Thymus (tissue), 11 donors: Measurements from ENCODE around the gene RNF125. TPM values are rescaled to one million over a fixed set of nuclear protein-coding genes. Genes with fewer than 3 reads are reported as not detected.
"Not testable (repeated sequence)": the region's sequence is repeated elsewhere in the genome, so short reads cannot be mapped to it uniquely, and the experiment has no call there.

Experiments
- DNase-seq, 9 donors: peaks; one replicate each; pipeline ENCODE4 v3.0.0-alpha.2; 2013; ENCODE audit warnings: low spot score in 9 of 9, low read depth in 6 of 9, missing footprints in 1 of 9
- H3K27ac ChIP-seq, 2 donors: one replicate each; pipeline ENCODE4 v1.5.1; 2013; ENCODE audit warnings: control low read depth in 1 of 2, low read depth in 1 of 2, low read length in 1 of 2, mild to moderate bottlenecking in 1 of 2, moderate library complexity in 1 of 2
- H3K27me3 ChIP-seq, 2 donors: one replicate each; pipeline ENCODE4 v1.5.1; 2013; ENCODE audit warnings: low read length in 1 of 2; ENCODE audit not compliant: control insufficient read depth in 2 of 2, insufficient read depth in 1 of 2
- H3K36me3 ChIP-seq, 2 donors: one replicate each; pipeline ENCODE4 v1.5.1; 2013; ENCODE audit warnings: low read length in 1 of 2, mild to moderate bottlenecking in 1 of 2, moderate library complexity in 1 of 2; ENCODE audit not compliant: control insufficient read depth in 2 of 2, insufficient read depth in 2 of 2
- H3K4me1 ChIP-seq, 2 donors: one replicate each; pipeline ENCODE4 v1.5.1; 2013; ENCODE audit warnings: low read length in 2 of 2; ENCODE audit not compliant: control insufficient read depth in 2 of 2, insufficient read depth in 2 of 2
- H3K4me3 ChIP-seq, 2 donors: one replicate each; pipeline ENCODE4 v1.5.1; 2013; ENCODE audit warnings: low read length in 2 of 2, control low read depth in 1 of 2, mild to moderate bottlenecking in 1 of 2
- H3K9me3 ChIP-seq, 2 donors: one replicate each; pipeline ENCODE4 v1.5.1; 2013; ENCODE audit warnings: low read length in 1 of 2, mild to moderate bottlenecking in 1 of 2; ENCODE audit not compliant: control insufficient read depth in 2 of 2, insufficient read depth in 1 of 2
- WGBS: extraction: QIAGEN DNeasy Blood & Tissue Kit; methylation state at CpG from one replicate; pipeline ENCODE4 v1.1.7; 2013; 5-methylcytosine and 5-hydroxymethylcytosine counted together
- polyA plus RNA-seq: library from polyadenylated mRNA; stranded (reverse); fragments of 200-250 nt; gene quantifications from one replicate; pipeline ENCODE4 v1.2.3, GENCODE V29; 2013
- total RNA-seq: library from RNA; stranded (reverse); fragments of 120-200 nt; gene quantifications from one replicate; pipeline ENCODE4 v1.2.4, GENCODE V29; 2013
- donor health status: healthy.

The RNF125 gene
- total and polyA plus RNA-seq, 2 donors: 5.1 to 10.2 TPM

DNA sequence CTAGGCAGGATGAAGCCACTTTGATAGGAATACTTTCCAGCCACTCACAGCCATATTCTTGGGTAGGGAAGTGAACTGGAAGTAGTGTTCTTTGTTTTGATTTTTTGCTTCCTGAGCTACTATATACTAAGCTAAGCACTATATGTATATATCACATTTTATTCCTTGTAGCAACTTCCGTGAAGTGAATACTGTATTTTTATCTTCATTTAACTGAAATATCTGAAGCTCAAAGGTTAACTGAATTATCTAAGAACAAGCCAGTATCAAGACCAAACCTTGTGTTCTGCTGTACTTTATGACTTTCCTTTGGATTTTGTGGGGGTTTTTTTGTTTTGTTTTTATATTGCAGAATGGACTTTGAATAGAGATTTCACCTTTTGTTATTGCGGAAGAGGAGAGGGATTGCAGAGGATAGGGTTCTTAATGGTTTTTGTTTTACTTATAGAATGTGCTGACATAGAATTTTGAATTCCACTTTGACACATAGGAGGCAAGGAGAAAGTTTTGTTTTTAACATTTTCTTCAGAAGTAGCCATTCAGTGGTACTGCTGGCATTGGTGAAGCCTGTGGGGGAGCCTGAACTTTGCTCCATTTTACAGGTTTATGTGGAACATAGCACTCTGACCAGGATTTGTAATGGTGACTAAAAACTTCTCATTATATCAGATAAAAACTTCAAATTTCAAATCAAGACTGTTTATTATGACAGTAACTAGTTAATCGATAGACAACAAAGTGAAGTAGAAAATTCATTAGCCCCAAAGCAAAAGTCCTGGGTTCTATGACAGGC is 48.9 kb downstream of the RNF125 start:
- H3K27ac ChIP-seq: no peak overlapping the region
- no peaks in the 10 kb centered on the region for H3K36me3 ChIP-seq
- H3K27me3 ChIP-seq: no peaks in the 10 kb centered on the region
- no peaks in the 10 kb centered on the region for H3K9me3 ChIP-seq
- no peaks in the 10 kb centered on the region for H3K4me1 ChIP-seq
- DNase-seq: no peak
- 98% methylated on average over 3 of the region's 3 CpGs for WGBS
- no peak overlapping the region for H3K4me3 ChIP-seq

GRCh38 chr18:32072321-32072720 is 53.7 kb downstream of the RNF125 start:
- H3K4me3 ChIP-seq: no peak overlapping the region
- no peaks in the 10 kb centered on the region for H3K4me1 ChIP-seq
- WGBS: 58% methylated on average over 4 of the region's 4 CpGs
- peak in 1 of 9 donors; percentile 37 for DNase-seq
- no peak overlapping the region for H3K27ac ChIP-seq
- no peaks in the 10 kb centered on the region for H3K36me3 ChIP-seq
- no peaks in the 10 kb centered on the region for H3K9me3 ChIP-seq
- H3K27me3 ChIP-seq: no peaks in the 10 kb centered on the region

DNA sequence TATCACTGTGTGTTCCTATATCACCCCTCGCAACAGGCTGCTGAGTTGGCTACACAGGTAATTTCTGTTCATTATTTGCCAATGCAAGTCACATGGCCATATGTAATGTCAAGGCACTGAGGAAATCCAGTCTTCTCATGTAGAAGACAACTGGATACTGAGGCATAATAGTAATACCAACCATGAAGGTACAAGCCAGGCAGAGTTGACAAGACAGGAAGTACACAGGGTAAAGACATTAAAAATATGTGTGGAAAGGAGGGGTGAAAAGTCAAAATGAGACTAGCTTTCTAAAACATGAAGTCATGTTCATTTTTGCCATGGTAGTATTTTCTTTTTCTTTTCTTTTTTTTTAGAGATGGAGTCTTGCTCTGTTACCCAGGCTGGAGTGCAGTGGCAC is 55.6 kb downstream of the RNF125 start:
- no peak overlapping the region for H3K4me3 ChIP-seq
- WGBS: 99% methylated on average over 1 of the region's 1 CpG
- H3K27ac ChIP-seq: no peak overlapping the region
- no peaks in the 10 kb centered on the region for H3K4me1 ChIP-seq
- H3K36me3 ChIP-seq: no peaks in the 10 kb centered on the region
- DNase-seq: no peak
- no peaks in the 10 kb centered on the region for H3K9me3 ChIP-seq
- no peaks in the 10 kb centered on the region for H3K27me3 ChIP-seq

GRCh38 chr18:32078845-32079244 is 60.2 kb downstream of the RNF125 start:
- 100% methylated on average over 2 of the region's 2 CpGs for WGBS
- Histone ChIP-seq H3K36me3 (no peaks in the 10 kb centered on the region), H3K4me1 (no peaks in the 10 kb centered on the region), H3K9me3 (no peaks in the 10 kb centered on the region), H3K27ac (no peak overlapping the region), H3K4me3 (no peak overlapping the region), H3K27me3 (no peaks in the 10 kb centered on the region)
- DNase-seq: no peak

DNA sequence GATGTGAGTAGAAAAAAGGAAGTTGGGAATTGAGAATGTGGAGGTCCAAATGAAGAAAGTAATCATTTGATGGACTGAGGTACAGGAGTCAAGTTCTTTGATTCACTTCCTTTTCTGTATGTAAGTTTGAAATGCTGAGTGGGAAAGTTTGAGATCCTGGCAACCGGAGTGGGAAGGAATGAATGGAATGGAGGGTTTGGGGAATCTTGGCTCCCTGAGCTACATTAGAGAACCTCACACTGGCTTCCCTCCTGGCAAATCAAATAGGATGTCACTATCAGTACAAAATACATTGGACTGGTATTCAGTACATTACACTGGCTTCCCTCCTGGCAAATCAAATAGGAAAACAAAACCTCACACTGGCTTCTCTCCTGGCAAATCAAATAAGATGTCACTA is 63.3 kb downstream of the RNF125 start:
- H3K9me3 ChIP-seq: no peaks in the 10 kb centered on the region
- H3K27ac ChIP-seq: no peak overlapping the region
- H3K36me3 ChIP-seq: no peaks in the 10 kb centered on the region
- WGBS: 94% methylated on average over 1 of the region's 1 CpG
- no peak for DNase-seq
- H3K4me1 ChIP-seq: peaks cover 15 to 25% of the 10 kb centered on the region in 2 donors
- no peak overlapping the region for H3K4me3 ChIP-seq
- no peaks in the 10 kb centered on the region for H3K27me3 ChIP-seq

DNA sequence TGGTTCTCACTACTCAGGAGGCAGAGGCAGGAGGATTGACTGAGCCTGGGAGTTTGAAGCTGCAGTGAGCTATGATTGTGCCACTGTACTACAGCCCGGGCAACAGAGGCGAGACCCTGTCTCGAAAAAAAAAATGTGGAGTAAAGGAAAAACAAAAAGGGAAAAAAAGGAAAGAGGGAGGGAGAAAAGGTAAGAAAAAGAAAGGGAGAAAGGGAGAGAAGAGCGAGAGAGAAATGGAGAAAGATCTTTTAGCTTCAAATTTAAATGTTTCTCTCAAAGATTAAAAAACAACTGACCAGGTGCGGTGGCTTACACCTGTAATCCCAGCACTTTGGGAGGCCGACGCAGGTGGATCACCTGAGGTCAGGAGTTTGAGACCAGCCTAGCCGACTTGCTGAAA is 65.2 kb downstream of the RNF125 start:
- 97% methylated on average over 8 of the region's 8 CpGs for WGBS
- Histone ChIP-seq H3K27ac (no peak overlapping the region), H3K9me3 (no peaks in the 10 kb centered on the region)

GRCh38 chr18:32086881-32087280 is 68.3 kb downstream of the RNF125 start:
- H3K36me3 ChIP-seq: no peaks in the 10 kb centered on the region
- H3K27me3 ChIP-seq: no peaks in the 10 kb centered on the region
- no peaks in the 10 kb centered on the region for H3K9me3 ChIP-seq
- 93% methylated on average over 6 of the region's 6 CpGs for WGBS
- no peak overlapping the region for H3K27ac ChIP-seq
- H3K4me3 ChIP-seq: no peak overlapping the region
- H3K4me1 ChIP-seq: peaks cover 18 to 34% of the 10 kb centered on the region in 2 donors
- no peak for DNase-seq

More for the DNA sequence above, 65.2 kb downstream of the RNF125 start:
- Histone ChIP-seq H3K36me3 (no peaks in the 10 kb centered on the region), H3K27me3 (no peaks in the 10 kb centered on the region), H3K4me1 (peaks cover 15 to 26% of the 10 kb centered on the region in 2 donors), H3K4me3 (no peak overlapping the region)
- DNase-seq: no peak

DNA sequence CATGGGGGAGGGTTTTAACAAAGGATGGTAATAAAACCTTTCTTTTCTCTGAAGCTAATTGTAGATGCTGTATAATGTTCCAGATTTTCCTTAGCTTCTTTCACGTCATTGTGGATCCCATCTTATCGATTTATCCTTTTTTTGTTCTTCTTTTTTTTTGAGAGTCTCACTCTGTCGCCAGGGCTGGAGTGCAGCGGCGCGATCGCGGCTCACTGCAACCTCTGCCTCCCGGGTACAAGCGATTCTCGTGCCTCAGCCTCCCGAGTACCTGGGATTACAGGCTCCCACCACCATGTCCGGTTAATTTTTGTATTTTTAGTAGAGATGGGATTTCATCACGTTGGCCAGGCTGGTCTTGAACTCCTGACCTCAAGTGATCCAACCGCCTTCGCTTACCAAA is 72.2 kb downstream of the RNF125 start:
- H3K4me3 ChIP-seq, H3K9me3 ChIP-seq, H3K27me3 ChIP-seq, DNase-seq, H3K27ac ChIP-seq: not testable (repeated sequence)
- peaks cover 10 to 30% of the 10 kb centered on the region in 2 donors for H3K4me1 ChIP-seq
- H3K36me3 ChIP-seq: peaks cover 6 to 12% of the 10 kb centered on the region in 2 donors
- WGBS: 98% methylated on average over 16 of the region's 16 CpGs

DNA sequence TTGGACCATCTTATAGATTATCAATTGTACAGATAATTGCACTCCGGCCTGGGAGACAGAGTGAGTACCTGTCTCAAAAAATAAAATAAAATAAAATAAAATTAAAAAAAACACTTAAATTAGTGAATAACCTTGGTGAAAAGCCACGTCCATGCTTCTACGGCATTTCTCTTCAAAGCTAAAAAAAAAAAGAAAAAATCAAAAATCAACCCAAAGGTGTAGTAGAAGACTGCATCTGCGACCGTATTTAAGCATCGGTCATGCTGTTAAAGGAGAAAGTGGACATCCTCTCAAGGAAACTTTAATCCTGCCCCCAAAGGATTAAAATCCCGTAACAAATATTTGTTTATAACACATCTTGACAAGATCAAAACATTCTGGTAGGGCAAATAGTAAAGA is 72.7 kb downstream of the RNF125 start:
- H3K9me3 ChIP-seq: no peaks in the 10 kb centered on the region
- peaks cover 8 to 13% of the 10 kb centered on the region in 2 donors for H3K36me3 ChIP-seq
- no peaks in the 10 kb centered on the region for H3K27me3 ChIP-seq
- WGBS: 47% methylated on average over 7 of the region's 7 CpGs
- no peak for DNase-seq
- H3K4me1 ChIP-seq: peaks cover 11 to 30% of the 10 kb centered on the region in 2 donors
- peak overlapping the region; percentile 99 to 100 for H3K27ac ChIP-seq
- H3K4me3 ChIP-seq: peak overlapping the region; percentile 87 to 89
